CD4-positive, CD25-positive, alpha-beta regulatory T cell (primary cell): Measurements from ENCODE around the gene CSMD2. TPM values are rescaled to one million over a fixed set of nuclear protein-coding genes. Genes with fewer than 3 reads are reported as not detected.

ENCODE experiments used
- ATAC-seq, 2 donors: fragments of 150-1000 bp; cut with Tn5 transposase; one replicate each; pipeline ENCODE4 v1.10.0; 2021; ENCODE audit warnings: low read depth in 2 of 2, moderate number of reproducible peaks in 2 of 2, moderate library complexity in 1 of 2
- DNase-seq, 3 donors: peaks; one replicate each; pipeline versions ENCODE4 v3.0.0 to v3.0.0-alpha.2; 2012 to 2022; ENCODE audit warnings: mixed read lengths in 1 of 3
- H3K27ac ChIP-seq: one replicate; pipeline ENCODE4 v1.7.0; 2013; ENCODE audit warnings: mild to moderate bottlenecking, low read length; ENCODE audit not compliant: insufficient read depth, poor library complexity, severe bottlenecking
- H3K27me3 ChIP-seq: one replicate; pipeline ENCODE4 v1.7.0; 2013; ENCODE audit warnings: low read length; ENCODE audit not compliant: control insufficient read depth, insufficient read depth
- H3K36me3 ChIP-seq: one replicate; pipeline ENCODE4 v1.7.0; 2013; ENCODE audit warnings: mild to moderate bottlenecking, low read length, moderate library complexity; ENCODE audit not compliant: control insufficient read depth, insufficient read depth
- H3K4me1 ChIP-seq: 2 replicates; pipeline ENCODE4 v1.7.0; 2013; ENCODE audit warnings: mild to moderate bottlenecking, low read length; ENCODE audit not compliant: insufficient read depth, control insufficient read depth, poor library complexity, severe bottlenecking
- H3K4me3 ChIP-seq: one replicate; pipeline ENCODE4 v1.7.0; 2013; ENCODE audit warnings: low read depth, mild to moderate bottlenecking, low read length, moderate library complexity
- H3K9me3 ChIP-seq, 2 experiments: 1 replicate in 1 of 2; 2 replicates in 1 of 2; pipeline ENCODE4 v1.7.0; 2013; ENCODE audit warnings: low read length in 2 of 2, mild to moderate bottlenecking in 1 of 2, moderate library complexity in 1 of 2; ENCODE audit not compliant: control insufficient read depth in 2 of 2
- H3K27ac Mint-ChIP-seq, 3 donors: one replicate each; pipeline ENCODE4 v1.8.0; 2020 to 2022; ENCODE audit warnings: mild to moderate bottlenecking in 3 of 3, mixed read lengths in 3 of 3, moderate library complexity in 2 of 3
- H3K27me3 Mint-ChIP-seq: one replicate; pipeline ENCODE4 v1.8.0; 2022; ENCODE audit warnings: mild to moderate bottlenecking, mixed read lengths
- H3K36me3 Mint-ChIP-seq: one replicate; pipeline ENCODE4 v1.8.0; 2020; ENCODE audit warnings: mixed read lengths
- H3K4me1 Mint-ChIP-seq, 4 donors: one replicate each; pipeline ENCODE4 v1.8.0; 2020 to 2022; ENCODE audit warnings: mixed read lengths in 4 of 4, mild to moderate bottlenecking in 1 of 4
- H3K4me3 Mint-ChIP-seq, 4 donors: one replicate each; pipeline ENCODE4 v1.8.0; 2020 to 2022; ENCODE audit warnings: mild to moderate bottlenecking in 4 of 4, mixed read lengths in 4 of 4, moderate library complexity in 3 of 4
- H3K9me3 Mint-ChIP-seq, 7 donors: one replicate each; pipeline ENCODE4 v1.8.0; 2020 to 2022; ENCODE audit warnings: mixed read lengths in 7 of 7, mild to moderate bottlenecking in 3 of 7, moderate library complexity in 2 of 7
- polyA plus RNA-seq, 4 donors: library from polyadenylated mRNA; unstranded; fragments of 300-500 nt; fragmentation: Illumina TruSeq; gene quantifications; one replicate each; pipeline ENCODE4 v1.2.3, GENCODE V29; 2021
- total RNA-seq: library from RNA; stranded (reverse); gene quantifications from one replicate; pipeline ENCODE4 v1.2.3, GENCODE V29; 2022

CSMD2 gene
- total and polyA plus RNA-seq, 5 donors from 2014 or later, result not detected

- peaks cover 0 to 7% (median 2%) of the 10 kb centered on the region in 7 donors for H3K9me3 Mint-ChIP-seq
- no peak overlapping the region for H3K27ac ChIP-seq
- no peaks in the 10 kb centered on the region for H3K4me1 Mint-ChIP-seq
- DNase-seq (no peak), ATAC-seq (no peak)
- peaks cover 4% of the 10 kb centered on the region for H3K27me3 ChIP-seq
- H3K4me3 ChIP-seq, result no peak overlapping the region
- no peaks in the 10 kb centered on the region for H3K9me3 ChIP-seq
- no peaks in the 10 kb centered on the region for H3K4me1 ChIP-seq
- peaks cover 2% of the 10 kb centered on the region for H3K27me3 Mint-ChIP-seq
- H3K36me3 ChIP-seq, result no peaks in the 10 kb centered on the region
- H3K36me3 Mint-ChIP-seq, result no peaks in the 10 kb centered on the region
- H3K27ac Mint-ChIP-seq, result no peak overlapping the region
- H3K4me3 Mint-ChIP-seq, result no peak overlapping the region
Observed at GRCh38 chr1:33532250-33532649, 632.8 kb downstream of the CSMD2 start.

DNA sequence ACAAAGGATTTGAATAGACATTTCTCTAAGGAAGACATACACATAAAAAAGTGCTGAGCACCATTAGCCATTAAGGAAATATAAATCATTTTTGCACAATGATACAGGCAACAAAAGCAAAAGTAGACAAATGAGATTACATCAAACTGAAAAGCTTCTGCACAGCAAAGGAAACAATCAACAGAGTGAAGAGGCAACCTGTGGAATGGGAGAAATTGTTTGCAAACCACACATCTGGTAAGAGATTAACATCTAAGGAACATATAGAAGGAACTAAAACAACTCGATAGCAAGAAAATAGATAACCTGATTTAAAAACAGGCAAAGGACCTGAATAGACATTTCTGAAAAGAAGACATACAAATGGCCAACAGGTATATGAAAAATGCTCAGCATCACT, 635.1 kb downstream of the CSMD2 start:
- Histone ChIP-seq H3K36me3 (no peaks in the 10 kb centered on the region), H3K27ac (no peak overlapping the region), H3K4me3 (no peak overlapping the region), H3K9me3 (no peaks in the 10 kb centered on the region), H3K4me1 (no peaks in the 10 kb centered on the region), H3K27me3 (peaks cover 7% of the 10 kb centered on the region)
- H3K9me3 Mint-ChIP-seq, result peaks cover 0 to 7% (median 2%) of the 10 kb centered on the region in 7 donors
- no peak overlapping the region for H3K4me3 Mint-ChIP-seq
- no peak overlapping the region for H3K27ac Mint-ChIP-seq
- DNase-seq, result no peak
- H3K36me3 Mint-ChIP-seq, result no peaks in the 10 kb centered on the region
- H3K27me3 Mint-ChIP-seq, result peaks cover 4% of the 10 kb centered on the region
- ATAC-seq, result no peak
- no peaks in the 10 kb centered on the region for H3K4me1 Mint-ChIP-seq

- no peak overlapping the region for H3K4me3 ChIP-seq
Observed at GRCh38 chr1:33527934-33528333, 637.1 kb downstream of the CSMD2 start.

GRCh38 chr1:33524586-33524985, 640.4 kb downstream of the CSMD2 start:
- Histone ChIP-seq H3K27ac (no peak overlapping the region), H3K36me3 (no peaks in the 10 kb centered on the region), H3K27me3 (peaks cover 13% of the 10 kb centered on the region), H3K9me3 (no peaks in the 10 kb centered on the region), H3K4me3 (no peak overlapping the region), H3K4me1 (no peaks in the 10 kb centered on the region)
- Mint-ChIP-seq H3K27ac (no peak overlapping the region), H3K4me3 (no peak overlapping the region), H3K9me3 (peaks cover 0 to 1% (median 0%) of the 10 kb centered on the region in 7 donors), H3K36me3 (no peaks in the 10 kb centered on the region), H3K27me3 (peaks cover 4% of the 10 kb centered on the region), H3K4me1 (no peaks in the 10 kb centered on the region)
- DNase-seq (no peak), ATAC-seq (no peak)

More at GRCh38 chr1:33527934-33528333, 637.1 kb downstream of the CSMD2 start:
- no peak overlapping the region for H3K27ac Mint-ChIP-seq
- no peaks in the 10 kb centered on the region for H3K9me3 ChIP-seq
- ATAC-seq, result no peak
- no peak overlapping the region for H3K27ac ChIP-seq
- peaks cover 0 to 7% (median 2%) of the 10 kb centered on the region in 7 donors for H3K9me3 Mint-ChIP-seq
- H3K27me3 ChIP-seq, result peaks cover 10% of the 10 kb centered on the region
- H3K4me3 Mint-ChIP-seq, result no peak overlapping the region
- H3K4me1 Mint-ChIP-seq, result no peaks in the 10 kb centered on the region
- peaks cover 4% of the 10 kb centered on the region for H3K27me3 Mint-ChIP-seq
- no peaks in the 10 kb centered on the region for H3K4me1 ChIP-seq
- no peak for DNase-seq
- no peaks in the 10 kb centered on the region for H3K36me3 ChIP-seq
- H3K36me3 Mint-ChIP-seq, result no peaks in the 10 kb centered on the region

- Histone ChIP-seq H3K36me3 (no peaks in the 10 kb centered on the region), H3K4me1 (no peaks in the 10 kb centered on the region), H3K4me3 (no peak overlapping the region), H3K9me3 (no peaks in the 10 kb centered on the region), H3K27ac (no peak overlapping the region), H3K27me3 (peaks cover 6% of the 10 kb centered on the region)
- H3K9me3 Mint-ChIP-seq, result no peaks in the 10 kb centered on the region
- H3K27ac Mint-ChIP-seq, result no peak overlapping the region
- H3K4me3 Mint-ChIP-seq, result no peak overlapping the region
- H3K27me3 Mint-ChIP-seq, result peaks cover 9% of the 10 kb centered on the region
- ATAC-seq (no peak), DNase-seq (no peak)
- no peaks in the 10 kb centered on the region for H3K4me1 Mint-ChIP-seq
- no peaks in the 10 kb centered on the region for H3K36me3 Mint-ChIP-seq
Observed at GRCh38 chr1:33519240-33519884, 645.7 kb downstream of the CSMD2 start.

- no peak overlapping the region for H3K27ac Mint-ChIP-seq
- Histone ChIP-seq H3K27me3 (peaks cover 2% of the 10 kb centered on the region), H3K4me1 (no peaks in the 10 kb centered on the region), H3K4me3 (no peak overlapping the region), H3K27ac (no peak overlapping the region), H3K9me3 (no peaks in the 10 kb centered on the region), H3K36me3 (no peaks in the 10 kb centered on the region)
- H3K9me3 Mint-ChIP-seq, result peaks cover 0 to under 1% (median 0%) of the 10 kb centered on the region in 7 donors
- DNase-seq, result no peak
- ATAC-seq, result no peak
- peaks cover 9% of the 10 kb centered on the region for H3K27me3 Mint-ChIP-seq
- H3K36me3 Mint-ChIP-seq, result no peaks in the 10 kb centered on the region
- H3K4me1 Mint-ChIP-seq, result no peaks in the 10 kb centered on the region
- no peak overlapping the region for H3K4me3 Mint-ChIP-seq
Observed at GRCh38 chr1:33517596-33518250, 647.3 kb downstream of the CSMD2 start.

DNA sequence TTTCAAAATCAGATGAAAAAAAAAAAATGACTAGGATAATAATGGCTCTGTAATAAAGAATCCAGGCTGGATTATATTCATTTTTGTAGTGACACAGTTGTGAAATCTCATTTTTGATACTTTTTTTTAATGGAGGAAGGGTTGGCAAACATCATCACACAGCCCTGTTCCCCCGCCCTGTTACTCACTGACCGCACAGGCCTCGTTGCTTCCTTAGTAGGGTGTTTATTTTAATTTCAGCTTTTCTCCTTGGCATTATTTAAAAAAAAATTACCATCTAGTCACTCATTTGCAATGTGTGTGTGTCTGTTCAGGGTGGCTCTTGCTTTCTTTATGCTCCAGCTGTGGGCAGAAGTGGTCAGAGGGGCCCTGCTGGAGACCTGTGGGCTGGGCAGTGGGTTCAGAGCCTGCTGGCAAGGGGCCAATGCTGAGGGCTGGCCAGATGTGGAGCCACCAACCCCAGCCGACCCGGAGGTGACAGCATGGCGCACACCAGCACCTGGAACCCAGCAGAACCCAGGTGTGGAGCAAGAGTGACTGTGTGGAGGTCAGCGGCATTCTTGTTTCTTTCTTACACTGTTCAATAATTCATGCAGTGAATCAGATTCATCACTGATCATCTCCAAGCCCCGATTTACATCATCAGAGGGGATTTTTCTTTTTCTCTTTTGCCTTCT, 648.0 kb downstream of the CSMD2 start:
- no peaks in the 10 kb centered on the region for H3K36me3 Mint-ChIP-seq
- Histone ChIP-seq H3K36me3 (no peaks in the 10 kb centered on the region), H3K4me3 (no peak overlapping the region), H3K9me3 (no peaks in the 10 kb centered on the region), H3K27me3 (no peaks in the 10 kb centered on the region), H3K27ac (no peak overlapping the region), H3K4me1 (no peaks in the 10 kb centered on the region)
- no peak overlapping the region for H3K4me3 Mint-ChIP-seq
- no peaks in the 10 kb centered on the region for H3K4me1 Mint-ChIP-seq
- no peak overlapping the region for H3K27ac Mint-ChIP-seq
- DNase-seq, result no peak
- peaks cover 9% of the 10 kb centered on the region for H3K27me3 Mint-ChIP-seq
- ATAC-seq, result no peak
- peaks cover 0 to 2% (median 0%) of the 10 kb centered on the region in 7 donors for H3K9me3 Mint-ChIP-seq
